HG03571 (cell line): ENCODE measurements around the gene IFT52.

ENCODE experiments used
- ATAC-seq: cut with Tn5 transposase; IDR thresholded peaks from one replicate; pipeline ENCODE4 v1.9.1; 2021; ENCODE audit not compliant: unreplicated experiment

IFT52 gene, protein sequence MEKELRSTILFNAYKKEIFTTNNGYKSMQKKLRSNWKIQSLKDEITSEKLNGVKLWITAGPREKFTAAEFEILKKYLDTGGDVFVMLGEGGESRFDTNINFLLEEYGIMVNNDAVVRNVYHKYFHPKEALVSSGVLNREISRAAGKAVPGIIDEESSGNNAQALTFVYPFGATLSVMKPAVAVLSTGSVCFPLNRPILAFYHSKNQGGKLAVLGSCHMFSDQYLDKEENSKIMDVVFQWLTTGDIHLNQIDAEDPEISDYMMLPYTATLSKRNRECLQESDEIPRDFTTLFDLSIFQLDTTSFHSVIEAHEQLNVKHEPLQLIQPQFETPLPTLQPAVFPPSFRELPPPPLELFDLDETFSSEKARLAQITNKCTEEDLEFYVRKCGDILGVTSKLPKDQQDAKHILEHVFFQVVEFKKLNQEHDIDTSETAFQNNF

DNA sequence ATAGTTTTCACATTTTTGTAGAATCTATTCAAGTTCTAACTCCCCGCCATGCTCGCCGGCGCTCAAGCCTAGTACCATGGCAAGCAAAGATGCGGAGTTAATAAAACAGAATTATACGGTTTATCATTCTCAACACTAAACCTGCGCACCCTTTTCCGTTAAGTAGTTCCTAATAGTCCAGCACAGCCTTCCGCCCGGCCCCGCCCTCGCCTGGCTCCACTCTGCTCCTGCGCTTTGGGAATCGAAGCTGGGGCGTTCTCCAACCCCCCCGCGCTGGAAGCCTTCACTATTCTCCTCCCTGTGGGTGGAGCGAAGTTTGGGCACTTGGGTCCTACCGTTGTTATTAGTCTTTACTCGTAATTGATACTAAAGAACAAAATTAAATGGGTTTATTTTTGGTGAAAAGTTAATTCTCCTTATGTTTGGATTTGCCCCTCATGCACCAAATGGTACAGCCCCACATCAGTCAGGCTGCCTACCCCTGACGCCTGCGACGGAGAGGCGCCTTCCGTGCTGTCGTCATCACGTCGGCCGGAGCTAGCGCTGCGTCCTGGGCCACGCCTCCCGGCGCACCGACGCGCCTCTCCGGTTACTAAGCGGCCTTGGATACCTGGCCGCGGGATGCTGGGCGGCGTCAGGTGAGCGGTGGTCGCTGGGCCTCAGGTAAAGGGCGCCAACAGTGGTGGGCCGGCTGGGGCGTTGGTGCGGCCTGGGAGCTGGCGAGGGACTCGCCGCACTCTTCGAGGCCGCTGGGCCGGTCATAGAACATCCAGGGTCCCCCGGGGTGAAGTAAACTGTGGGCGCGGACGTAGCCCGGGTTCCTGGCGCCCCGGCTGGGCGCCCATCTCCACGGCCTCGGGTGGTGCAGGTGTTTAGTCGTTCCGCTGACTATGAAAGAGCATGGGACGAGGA is at the start of gene IFT52:
TSS of gene IFT52 (plus strand) at position 546 of the 912 bp plus-strand sequence. CDS start 3,762 bp downstream, outside the sequence.
- peak; percentile 99 for ATAC-seq

DNA sequence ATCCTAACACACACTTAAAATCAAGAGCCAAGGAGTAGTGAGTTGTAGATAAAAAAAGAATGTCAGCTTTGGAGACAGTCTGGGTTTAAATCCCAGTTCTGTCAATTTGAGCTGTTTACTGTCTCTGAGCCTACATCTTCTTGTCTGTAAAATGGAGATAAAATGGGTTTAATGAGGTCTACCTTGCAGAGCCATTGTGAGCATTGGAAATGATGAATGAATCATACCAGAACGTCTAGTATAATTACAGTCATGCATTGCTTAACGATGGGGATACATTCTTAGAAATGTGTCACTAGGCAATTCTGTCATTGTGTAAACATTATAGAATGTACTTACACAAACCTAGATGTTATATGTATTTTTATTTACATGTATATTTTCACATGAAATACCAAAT is 49.5 kb upstream of the IFT52 start:
- no peak for ATAC-seq

DNA sequence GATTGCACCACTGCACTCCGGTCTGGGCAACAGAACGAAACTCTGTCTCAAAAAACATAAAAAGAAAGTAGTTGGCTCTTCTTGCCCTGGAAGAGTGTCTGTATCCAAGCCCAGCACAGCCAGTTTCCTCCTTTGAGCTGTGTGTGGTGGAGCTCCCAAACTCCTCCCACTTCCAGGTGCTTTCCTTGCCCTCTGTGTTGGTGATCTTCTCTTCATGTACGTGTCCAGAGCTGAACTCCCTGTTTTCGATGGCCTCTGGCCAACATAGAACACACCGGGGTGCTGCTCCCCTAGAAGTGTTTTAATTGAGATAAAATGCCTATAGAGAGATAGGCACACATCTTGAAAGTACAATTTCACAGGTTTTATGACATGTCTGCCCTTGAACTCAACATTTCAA is 48.6 kb upstream of the IFT52 start:
- no peak for ATAC-seq

DNA sequence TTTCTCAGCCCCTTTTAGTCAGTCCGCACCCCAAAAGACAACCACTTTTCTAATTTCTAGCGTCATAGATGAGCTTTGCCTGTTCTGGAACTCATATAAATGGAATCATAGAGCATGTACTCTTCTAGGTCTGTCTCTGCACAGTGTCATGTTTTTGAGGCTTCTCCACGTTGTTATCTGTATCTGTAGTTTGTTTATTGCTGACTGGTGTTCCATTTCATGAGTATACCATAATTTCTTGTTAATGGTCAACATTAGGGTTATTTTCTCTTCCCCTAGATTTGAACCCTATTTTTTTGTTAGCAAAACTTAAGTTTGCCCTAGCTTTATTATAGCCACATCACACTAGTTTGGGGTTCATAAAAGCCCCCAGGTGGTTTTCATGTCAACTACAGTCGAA is 48.1 kb upstream of the IFT52 start:
- ATAC-seq = no peak

DNA sequence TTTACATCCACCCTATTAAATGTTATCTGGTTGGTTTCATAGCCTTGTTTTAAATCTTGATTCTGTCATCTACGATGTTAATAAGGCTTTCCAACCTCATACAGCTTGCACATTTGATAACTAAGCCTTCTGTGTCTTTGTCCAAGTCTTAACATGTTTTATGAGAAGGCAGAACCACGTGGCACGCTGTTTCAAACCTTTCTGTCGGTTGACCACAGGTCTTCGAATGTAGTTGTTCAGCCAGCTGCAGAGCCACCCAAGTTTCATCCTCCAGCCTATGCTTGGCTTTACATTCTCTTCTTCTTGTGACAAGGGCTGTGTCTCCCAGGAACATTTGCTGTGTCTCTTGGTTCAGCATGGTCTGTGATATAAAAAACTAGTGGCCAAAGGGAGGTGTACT is 47.6 kb upstream of the IFT52 start:
- no peak for ATAC-seq

DNA sequence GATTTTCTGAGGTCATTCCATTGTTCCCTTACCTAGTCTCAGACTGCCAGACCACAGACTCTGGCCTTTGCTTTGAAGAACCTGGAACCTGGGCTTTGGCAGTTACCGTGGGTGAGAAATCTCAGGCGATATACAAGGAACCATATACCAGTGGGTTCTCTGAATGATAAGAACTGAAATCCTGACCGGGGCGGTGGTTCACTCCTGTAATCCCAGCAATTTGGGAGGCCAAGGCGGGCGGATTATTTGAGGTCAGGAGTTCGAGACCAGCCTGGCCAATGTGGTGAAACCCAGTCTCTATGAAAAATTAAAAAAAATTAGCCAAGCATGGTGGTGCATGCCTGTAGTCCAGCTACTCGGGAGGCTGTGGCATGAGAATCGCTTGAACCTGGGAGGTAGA is 46.2 kb upstream of the IFT52 start:
- no peak for ATAC-seq

DNA sequence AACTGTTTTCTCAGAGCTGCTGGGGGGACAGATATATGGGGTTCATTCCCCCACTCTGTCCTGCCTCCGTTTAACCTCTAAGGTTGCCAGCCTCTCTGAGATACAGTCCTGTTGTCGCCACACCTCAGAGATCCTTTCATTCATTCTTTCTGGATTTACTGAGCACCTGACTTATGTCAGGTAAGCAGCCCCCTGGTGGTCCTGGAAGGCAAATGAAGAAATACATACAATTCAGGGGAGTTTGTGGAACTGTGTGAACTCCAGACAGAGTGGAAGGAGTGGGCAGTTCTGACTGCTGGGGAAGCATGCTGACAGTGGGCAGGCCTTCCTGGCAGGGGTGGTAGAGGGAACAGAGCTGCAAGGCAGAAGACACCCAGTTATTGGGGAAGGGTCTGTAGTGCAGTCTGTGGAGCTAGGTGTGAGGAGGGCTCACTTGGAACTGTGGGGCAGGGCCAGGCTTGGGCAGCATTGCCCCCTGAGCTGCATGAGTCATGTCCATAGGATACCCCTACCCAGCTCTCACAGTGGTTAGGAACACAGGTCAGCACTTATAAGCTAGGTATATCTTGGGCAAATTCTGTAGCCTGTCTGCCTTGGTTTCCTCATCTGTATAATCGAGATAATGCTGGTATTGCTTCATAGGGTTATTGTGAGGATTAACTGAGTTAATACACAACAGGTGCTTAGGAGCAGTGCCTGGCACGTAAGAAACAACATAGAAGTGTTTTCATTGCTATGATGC is 44.7 kb upstream of the IFT52 start:
- ATAC-seq = no peak

DNA sequence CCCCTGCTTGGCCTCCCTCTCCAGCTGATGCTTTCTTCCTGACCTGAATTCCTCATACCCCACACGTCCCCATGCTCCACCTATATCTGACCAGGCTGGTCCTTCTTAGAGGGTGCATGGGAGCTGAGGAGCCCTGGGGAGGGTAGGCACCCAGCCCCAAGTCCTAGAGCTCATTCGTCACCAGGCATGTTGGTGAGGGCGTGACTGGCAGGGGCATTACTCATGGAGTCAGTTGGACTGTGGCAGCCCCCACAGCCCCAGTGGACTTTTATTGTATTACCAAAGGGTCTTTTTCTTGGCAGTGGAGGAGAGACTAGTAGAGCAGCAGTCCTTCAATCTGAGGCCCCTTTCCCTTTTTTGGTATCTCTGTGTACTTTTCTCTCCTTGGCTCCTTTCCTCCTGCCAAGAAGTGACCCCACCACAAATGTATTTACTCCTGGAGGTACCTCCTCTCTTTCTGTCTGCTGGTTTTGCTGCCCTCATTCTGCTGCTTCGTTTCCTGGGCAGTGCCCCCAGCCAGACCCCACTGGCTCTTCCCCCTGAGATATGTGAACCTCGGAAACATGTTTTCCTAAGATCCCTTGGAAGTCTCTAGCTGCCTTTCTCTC is 42.4 kb upstream of the IFT52 start:
- no peak for ATAC-seq

DNA sequence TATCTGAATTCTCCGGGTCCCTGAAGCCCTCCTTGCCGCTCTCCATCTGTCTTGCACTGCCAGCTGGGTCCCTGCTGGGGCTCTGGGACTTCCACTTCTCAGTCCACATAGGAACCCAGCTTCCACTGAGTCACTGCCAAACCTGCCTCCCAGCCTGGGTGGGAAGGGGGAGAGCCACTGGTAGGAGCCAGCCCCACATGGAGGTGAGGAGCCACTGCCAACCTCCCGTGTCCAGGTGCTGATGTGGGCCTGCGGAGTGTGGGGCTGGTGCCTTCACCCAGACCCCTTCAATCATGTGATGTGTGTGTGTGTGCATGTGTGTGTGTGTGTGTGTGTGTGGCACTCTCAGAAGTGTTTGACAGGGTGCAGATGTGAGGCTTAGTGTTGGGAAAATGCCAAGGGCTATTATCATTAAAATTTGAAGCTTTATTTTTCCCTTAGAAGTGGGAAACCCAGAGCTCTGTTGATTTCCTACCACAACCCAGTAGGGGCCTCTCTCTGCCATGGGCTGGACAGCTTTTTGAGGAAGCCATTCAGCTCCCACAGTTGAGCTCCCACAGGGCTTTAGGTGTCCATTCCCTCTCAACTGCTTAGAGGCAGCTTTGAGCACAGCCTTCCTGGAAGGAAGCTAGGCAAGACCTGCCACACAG is 41.2 kb upstream of the IFT52 start:
- no peak for ATAC-seq

DNA sequence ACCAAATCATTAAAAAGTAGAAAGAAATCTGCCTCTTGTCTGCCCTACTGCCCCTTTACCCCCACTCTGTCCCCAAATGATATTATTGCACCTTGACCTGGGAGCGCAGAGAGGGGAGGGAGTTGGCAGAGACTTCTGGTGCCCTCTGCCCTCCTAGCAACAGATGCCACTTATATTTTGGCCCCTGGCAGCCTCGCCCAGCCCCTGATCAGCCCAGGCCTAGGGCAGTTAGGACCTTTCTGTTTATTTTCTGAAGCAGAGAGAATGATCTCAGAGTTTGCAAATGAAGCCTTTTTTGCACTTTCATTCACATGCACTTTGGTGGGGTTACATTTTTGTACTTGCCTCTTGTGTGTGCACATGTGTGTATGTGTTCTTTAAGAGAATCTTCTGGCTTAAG is 40.3 kb upstream of the IFT52 start:
- ATAC-seq = no peak

DNA sequence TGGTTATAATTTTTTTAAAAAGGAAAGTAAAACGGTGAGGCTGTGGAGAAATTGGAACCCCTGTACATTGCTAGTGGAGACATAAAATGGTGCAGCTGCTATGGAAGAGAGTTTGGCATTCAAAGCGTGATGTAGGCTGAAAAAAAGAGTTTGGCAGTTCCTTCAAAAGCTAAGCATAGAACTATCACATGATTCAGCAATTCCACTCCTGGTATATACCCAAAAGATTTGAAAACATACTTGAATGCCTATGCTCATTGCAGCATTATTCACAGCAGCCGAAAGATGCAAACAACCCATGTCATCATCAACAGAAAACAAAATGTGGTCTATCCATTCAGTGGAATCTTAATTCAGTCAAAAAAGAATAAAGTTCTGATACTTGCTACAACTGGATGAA is 36.4 kb upstream of the IFT52 start:
- ATAC-seq = no peak

DNA sequence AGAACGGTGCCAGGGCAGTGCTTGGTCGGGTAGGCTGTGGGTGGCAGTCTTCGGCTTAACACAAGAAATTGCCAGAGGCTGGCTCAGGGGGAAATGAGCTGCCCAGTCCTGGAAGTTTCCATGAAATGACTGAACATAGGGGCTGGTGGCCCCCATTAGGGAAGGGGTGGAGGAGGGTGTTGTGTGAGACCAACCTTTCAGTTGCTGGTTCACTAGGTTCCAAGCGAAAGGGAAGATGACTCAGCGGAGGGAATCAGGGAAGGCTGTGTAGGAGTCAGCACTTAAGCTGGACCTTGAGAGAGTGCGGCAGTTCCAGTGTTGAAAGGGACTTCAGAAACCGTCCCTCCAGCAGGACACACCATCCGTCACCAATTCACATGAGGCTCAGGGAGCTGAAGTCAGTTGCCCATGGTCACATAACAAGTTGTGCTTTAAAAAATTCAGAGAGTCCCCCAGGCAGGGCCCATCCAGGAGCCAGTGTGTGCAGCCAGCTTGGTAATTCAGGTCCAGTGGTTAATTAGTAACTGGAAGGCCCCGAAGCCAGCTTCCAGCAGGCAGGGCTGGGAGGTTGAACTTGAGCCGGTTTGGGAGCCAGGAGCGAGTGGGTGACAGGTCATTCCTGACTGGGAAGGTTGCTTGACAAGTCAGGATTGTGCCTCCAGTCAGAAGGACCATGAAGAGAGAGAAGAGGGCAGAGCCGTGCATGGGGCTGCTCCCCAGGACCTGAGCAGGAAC is 32.2 kb upstream of the IFT52 start, which contains the start of gene SGK2:
TSS of gene SGK2 (plus strand) at position 616 of the 735 bp plus-strand sequence. CDS start 7,469 bp downstream, outside the sequence.
- ATAC-seq = no peak

DNA sequence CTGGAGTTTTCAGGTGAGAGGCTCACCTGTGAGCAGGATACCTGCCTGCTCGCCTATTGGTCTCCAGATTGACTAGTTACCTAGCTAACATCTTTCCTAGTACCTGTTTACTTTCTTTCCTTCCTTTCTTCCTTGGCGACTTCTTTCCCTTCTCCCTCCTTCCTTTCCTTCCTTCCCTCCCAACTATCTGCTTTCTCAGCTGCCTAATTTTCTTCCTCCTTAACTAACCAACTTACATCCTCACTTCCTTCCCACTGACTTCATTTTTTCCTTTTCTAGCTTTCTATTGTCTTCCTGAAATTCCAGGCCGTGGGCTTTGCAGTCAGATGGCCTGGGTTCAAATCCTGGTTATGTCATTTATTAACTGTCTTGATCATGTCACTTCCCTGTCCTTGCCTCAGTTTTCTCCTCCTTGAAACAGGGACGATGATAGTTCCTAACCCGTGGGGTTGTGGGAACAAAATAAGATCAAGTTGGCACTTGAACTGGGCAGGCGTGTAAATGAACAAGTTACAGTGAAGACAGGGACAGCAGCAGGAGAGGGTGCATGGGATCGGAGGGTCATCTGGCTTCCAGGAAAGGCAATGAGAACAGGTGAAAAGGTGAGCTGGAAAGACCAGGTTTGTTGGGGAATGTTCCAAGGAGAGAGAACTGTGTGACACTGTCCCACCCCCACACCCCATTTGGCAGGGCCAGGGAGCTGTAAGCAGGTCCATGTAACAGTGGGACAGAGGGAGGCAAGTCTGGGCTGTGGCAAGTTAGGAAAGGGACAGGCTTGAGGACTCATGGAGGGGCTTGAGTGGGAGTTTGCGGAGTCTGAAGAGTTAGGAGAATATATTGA is 31.4 kb upstream of the IFT52 start:
- no peak for ATAC-seq

DNA sequence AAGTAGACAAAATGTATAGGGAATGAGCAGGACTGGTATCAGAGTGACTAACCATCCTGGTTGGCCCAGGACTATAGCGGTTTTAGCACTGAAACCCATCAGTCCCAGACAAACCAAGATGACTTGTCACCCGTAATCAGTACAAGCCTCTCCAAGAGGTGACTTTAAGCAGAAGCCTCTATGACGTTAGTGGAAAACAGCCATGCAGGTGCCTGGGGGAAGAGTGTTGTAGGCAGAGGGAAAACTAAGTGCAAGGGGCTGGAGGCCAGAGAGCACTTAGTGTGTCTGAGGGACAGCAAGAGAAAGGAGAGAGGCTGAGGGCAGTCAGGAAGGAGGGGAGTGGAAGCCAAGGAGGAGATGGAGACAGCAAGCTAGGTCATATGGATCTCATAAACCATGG is 29.8 kb upstream of the IFT52 start:
- no peak for ATAC-seq

DNA sequence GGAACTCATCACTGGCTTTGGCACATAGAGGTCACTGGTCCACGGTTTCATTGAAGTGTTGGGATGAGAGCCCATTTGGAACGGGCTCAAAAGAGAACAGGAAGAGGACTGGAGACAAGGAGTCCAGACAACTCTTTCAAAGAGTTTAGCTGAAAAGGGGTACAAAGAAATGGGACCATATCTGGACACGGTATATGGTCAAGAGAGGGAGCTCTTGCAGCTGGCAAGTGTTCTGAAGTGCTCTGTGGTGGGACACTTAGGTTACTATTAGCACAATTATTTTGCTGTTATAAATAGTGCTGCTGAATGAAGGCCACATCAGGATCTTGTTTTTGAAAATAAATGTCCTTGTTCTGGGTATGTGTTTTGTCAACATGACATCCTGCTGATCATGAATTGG is 27.3 kb upstream of the IFT52 start:
- no peak for ATAC-seq

DNA sequence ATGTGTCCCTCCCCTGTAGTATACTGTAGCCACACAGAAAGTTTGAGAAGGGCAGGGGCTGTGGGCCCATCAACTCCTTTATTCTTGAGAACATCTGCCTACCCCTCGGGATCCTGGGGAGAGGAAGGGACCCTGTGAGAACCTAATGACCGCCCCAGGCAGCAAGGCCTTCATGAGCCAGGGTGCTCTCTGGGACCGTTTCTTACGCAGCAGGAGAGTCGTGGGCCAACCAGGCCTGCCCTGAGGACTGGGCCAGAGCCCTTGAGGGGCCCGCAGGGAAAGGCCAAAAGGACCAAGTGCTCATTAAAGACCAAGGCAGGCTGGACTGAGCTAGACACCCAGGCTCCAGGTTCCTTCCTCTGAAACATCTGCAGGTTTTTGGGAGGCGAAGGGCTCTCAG is 26.7 kb upstream of the IFT52 start:
- ATAC-seq = no peak

DNA sequence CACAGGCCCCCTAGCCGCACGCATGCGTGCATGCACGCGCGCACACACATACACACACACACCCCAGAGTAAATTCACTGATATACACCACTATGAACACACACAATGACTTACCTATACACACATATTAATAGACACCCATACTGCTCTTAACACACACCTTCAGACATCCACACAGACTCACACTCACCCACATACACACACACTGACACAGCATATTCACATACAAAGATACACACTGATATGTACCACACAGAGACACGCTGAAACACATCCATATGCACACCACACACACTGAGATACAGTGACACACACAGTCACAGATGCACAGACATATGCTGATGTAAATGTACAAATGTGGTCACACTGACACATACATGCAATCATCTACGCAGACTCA is 26.3 kb upstream of the IFT52 start:
- no peak for ATAC-seq

DNA sequence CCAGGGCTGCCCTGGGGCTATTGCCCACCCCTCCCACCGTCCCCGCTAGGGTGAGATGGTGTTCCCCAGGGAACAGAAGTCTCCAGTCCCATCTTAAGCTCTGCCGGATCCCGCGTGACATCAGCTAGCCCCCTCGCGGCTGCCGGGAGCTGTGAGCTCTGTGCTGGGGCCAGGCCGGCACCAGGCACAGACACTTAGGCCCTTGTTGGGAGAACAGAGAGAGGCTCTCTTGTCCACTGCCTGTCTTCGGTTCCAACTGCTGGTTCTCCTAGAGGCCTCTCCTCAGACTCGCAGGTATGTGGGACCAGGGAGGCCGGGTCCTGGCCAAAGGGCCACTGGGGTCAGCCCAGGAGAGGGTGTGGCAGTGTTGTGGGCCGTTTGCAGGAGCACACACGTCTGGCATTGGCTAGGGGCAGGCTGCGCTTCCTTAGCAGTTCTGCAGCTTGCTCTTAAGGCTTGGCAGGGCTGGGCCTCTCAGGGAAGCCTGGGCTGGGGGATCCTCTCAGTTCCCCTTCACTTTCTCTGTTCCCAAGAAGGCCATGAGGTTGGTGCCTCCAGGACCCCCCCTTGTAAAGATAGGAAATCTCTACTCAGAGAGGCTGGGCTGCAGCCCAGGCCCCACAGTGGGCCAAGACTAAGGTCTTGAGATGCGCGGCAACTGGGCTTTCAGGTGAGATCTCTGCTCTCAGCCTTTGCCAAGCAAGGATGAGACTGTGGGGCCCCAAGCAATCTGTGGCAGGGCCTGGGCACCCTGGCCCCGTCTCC is 25.6 kb upstream of the IFT52 start:
- no peak for ATAC-seq
